Measurements from ENCODE around the gene ZNF428.

- TF ChIP-seq, protein P1, sequence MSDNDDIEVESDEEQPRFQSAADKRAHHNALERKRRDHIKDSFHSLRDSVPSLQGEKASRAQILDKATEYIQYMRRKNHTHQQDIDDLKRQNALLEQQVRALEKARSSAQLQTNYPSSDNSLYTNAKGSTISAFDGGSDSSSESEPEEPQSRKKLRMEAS (IDR thresholded peaks at IDR 0.05; ENCODE audit: low read depth): no peak
- no peak for TF ChIP-seq EP300 (IDR thresholded peaks at IDR 0.05; ENCODE audit: borderline replicate concordance in 1 of 2, low read depth in 1 of 2, low read length in 1 of 2)
Observed at GRCh38 chr19:43581467-43581866, 38.0 kb downstream of the ZNF428 start.
